Right kidney (tissue), 1 donor: Measurements from ENCODE around the gene SLC13A3.

ENCODE experiments used
- DNase-seq: peaks from one replicate; pipeline ENCODE4 v3.0.0-alpha.2; 2016

Gene SLC13A3

DNA sequence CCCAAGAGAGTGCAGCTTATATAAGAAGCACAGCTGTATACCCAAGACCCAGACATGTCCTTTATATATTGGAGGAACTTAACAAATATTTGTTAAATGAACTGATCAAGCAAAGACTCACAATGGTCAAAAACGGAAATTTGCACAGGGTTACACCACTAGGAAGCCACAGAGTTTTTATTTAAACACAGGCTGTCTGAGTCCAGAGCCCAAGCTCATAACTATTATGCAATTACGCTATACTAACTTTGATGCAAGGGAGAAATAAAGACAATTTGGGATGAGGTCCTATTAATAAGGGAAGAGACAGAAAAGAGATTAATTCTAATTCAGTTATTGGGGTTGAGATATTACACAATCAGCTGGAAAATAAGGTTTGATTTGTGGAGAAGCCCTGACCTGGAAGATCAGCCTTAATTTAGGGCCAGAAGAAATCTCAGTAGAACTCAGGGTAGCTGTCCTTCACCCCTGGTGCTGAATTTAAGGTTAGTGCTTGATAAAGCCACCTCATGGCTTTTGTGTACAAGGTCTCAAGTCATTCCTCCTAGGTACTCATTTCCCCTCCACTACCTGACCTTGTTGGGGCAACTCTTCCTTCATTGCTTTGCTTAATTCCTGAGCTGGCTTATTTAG, 127.4 kb downstream of the SLC13A3 start:
- DNase-seq = no peak

DNA sequence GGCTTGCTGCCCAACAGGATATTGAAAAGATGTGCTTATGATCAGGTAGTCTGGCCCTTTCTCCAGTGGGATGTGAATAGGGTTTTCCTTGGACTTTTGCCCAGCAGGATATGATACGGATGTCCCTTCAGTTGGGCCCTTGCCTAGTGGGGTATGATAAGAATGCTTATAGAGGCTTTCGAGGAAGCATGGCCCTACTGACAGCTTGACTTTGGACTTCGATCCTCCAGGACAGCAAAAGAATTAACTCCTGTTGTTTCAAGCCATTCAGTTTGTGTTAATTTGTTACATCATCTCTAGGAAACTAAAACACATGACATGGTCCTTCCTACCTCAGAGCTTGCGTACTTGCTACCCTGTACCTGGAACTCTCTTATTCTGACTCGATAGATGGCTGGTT, 128.2 kb downstream of the SLC13A3 start:
- DNase-seq = no peak

GRCh38 chr20:46520976-46521579, 130.2 kb downstream of the SLC13A3 start:
- peak; percentile 10 for DNase-seq

GRCh38 chr20:46520540-46520939, 130.7 kb downstream of the SLC13A3 start:
- no peak for DNase-seq

GRCh38 chr20:46519471-46520068, 131.7 kb downstream of the SLC13A3 start:
- DNase-seq = no peak

DNA sequence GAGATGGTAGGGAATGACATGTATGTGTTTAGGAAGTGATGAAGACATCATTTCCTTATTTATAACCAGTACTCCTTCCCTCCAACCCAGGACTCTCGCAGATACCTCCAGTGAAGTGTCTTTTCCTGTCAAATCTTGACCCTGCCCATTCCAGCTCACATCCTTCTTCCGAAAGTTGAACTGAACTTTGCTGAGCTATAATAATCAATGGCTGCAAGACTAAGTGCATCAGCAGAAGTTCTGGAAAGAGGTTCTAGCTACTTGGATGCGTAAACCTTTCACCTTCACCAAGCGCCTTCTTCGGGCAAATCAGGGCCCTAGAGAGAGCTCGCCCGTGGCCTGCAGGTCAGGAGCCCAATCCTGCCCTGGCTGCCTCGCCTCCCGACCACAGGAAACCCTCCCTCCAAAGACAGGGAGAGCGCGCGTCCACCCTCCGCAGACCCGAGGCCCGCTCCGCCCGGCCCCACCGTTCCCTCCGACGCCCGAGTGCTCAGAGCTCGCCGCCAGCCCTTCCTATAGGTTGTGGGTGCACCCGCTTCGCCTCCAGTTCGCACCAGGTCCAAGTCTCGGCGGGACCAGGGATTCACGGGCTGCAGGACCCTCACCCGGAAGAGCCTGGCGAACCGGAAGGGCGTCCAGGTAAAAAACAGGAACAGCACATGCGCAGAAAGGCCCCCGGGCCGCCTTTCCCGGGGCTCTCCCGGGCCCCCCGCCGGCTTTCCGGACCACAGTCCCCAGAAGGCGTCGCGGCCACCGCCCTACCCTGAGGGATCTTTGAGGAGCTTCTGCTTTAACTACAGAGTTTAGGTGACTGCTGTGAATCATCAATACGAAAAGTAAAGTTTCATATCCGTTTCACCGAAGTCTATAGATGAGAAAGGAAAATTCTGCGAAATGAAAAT, 138.1 kb downstream of the SLC13A3 start, which contains the start of gene ZNF334:
TSS of gene ZNF334 (minus strand) at position 617 of the 902 bp plus-strand sequence. CDS start 1,457 bp downstream, outside the sequence.
- peak; percentile 82 for DNase-seq

DNA sequence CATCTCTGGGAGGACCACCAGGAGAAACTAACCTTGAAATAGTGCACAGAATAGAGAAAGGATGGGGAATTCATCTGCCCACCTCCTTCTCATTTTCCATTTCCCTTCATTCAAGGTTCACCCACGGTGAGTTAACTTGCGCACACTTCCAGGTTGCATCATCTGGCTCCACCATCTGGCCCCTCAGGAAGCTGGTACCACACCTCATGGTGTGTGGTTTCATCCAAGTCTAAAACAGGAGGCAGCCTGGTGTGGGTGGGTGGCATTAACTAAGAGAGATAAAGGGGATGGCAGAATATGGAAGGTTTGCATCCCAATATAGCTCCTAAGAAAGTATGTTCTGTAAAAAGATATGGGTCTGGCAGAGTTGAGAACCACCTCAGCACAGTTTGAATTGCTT, 141.7 kb downstream of the SLC13A3 start:
- no peak for DNase-seq
